ENCODE measurements around the gene IER5L.

The IER5L gene

GRCh38 chr9:129175515-129175824 lies 2.6 kb downstream of the IER5L start:
- no peaks in the 10 kb centered on the region for H3K27me3 ChIP-seq
- peaks cover 4 to 30% (median 24%) of the 10 kb centered on the region in 4 donors for H3K4me1 ChIP-seq
- intact Hi-C loops (cut with DNase I; ENCODE audit: low total_unique reads): loop anchor here (2.0 to 5.0 kb wide), 6 partner anchors 35 to 433 kb away; no protein-coding TSS in a partner anchor
- no peak for TF ChIP-seq CTCF (IDR thresholded peaks at IDR 0.05)
- peak overlapping the region; percentile 99 to 100 for H3K4me3 ChIP-seq
- no peaks in the 10 kb centered on the region for H3K9me3 ChIP-seq
- no peaks in the 10 kb centered on the region for H3K36me3 ChIP-seq
- no peak for DNase-seq
- peak overlapping the region; percentile 99 to 100 for H3K27ac ChIP-seq

GRCh38 chr9:129174724-129175514 lies 3.1 kb downstream of the IER5L start:
- Histone ChIP-seq H3K4me1 (peaks cover 4 to 34% (median 24%) of the 10 kb centered on the region in 4 donors), H3K9me3 (no peaks in the 10 kb centered on the region), H3K27ac (peak overlapping the region; percentile 99 to 100), H3K4me3 (peak overlapping the region; percentile 99 to 100), H3K36me3 (no peaks in the 10 kb centered on the region), H3K27me3 (no peaks in the 10 kb centered on the region)
- TF ChIP-seq CTCF (IDR thresholded peaks at IDR 0.05): no peak
- peak; percentile 89 to 95 for DNase-seq
- intact Hi-C loops (cut with DNase I; ENCODE audit: low total_unique reads): loop anchor here (2.0 to 5.0 kb wide), 6 partner anchors 34 to 434 kb away; no protein-coding TSS in a partner anchor

- peak overlapping the region; percentile 99 to 100 for H3K4me3 ChIP-seq
- peak; percentile 95 to 97 for DNase-seq
Measured at GRCh38 chr9:129174102-129174723, 3.8 kb downstream of the IER5L start.

GRCh38 chr9:129173296-129174101 lies 4.6 kb downstream of the IER5L start:
- intact Hi-C loops (cut with DNase I; ENCODE audit: low total_unique reads): loop anchor here (2.0 kb wide), 2 partner anchors 33 to 435 kb away; no protein-coding TSS in a partner anchor
- Histone ChIP-seq H3K36me3 (no peaks in the 10 kb centered on the region), H3K4me1 (peaks cover 4 to 32% (median 22%) of the 10 kb centered on the region in 4 donors), H3K4me3 (peak overlapping the region; percentile 99 to 100), H3K27ac (peak overlapping the region; percentile 99 to 100), H3K27me3 (no peaks in the 10 kb centered on the region), H3K9me3 (no peaks in the 10 kb centered on the region)
- DNase-seq: no peak
- no peak for TF ChIP-seq CTCF (IDR thresholded peaks at IDR 0.05)

More at GRCh38 chr9:129174102-129174723, 3.8 kb downstream of the IER5L start:
- Histone ChIP-seq H3K27ac (peak overlapping the region; percentile 99 to 100), H3K4me1 (peaks cover 4 to 35% (median 24%) of the 10 kb centered on the region in 4 donors), H3K9me3 (no peaks in the 10 kb centered on the region), H3K27me3 (no peaks in the 10 kb centered on the region), H3K36me3 (no peaks in the 10 kb centered on the region)
- intact Hi-C loops (cut with DNase I; ENCODE audit: low total_unique reads): loop anchor here (2.0 kb wide), 2 partner anchors 33 to 435 kb away; no protein-coding TSS in a partner anchor
- TF ChIP-seq CTCF (IDR thresholded peaks at IDR 0.05): peak; percentile 97 to 98

GRCh38 chr9:129172816-129173215 lies 5.2 kb downstream of the IER5L start:
- Histone ChIP-seq H3K36me3 (no peaks in the 10 kb centered on the region), H3K27ac (peak overlapping the region; percentile 99 to 100), H3K27me3 (no peaks in the 10 kb centered on the region), H3K9me3 (no peaks in the 10 kb centered on the region), H3K4me3 (no peak overlapping the region), H3K4me1 (peaks cover 4 to 36% (median 26%) of the 10 kb centered on the region in 4 donors)
- intact Hi-C loops (cut with DNase I; ENCODE audit: low total_unique reads): no loop called here
- TF ChIP-seq CTCF (IDR thresholded peaks at IDR 0.05): no peak
- DNase-seq: no peak
